ENCODE data around the gene KIRREL1.

KIRREL1 gene

DNA sequence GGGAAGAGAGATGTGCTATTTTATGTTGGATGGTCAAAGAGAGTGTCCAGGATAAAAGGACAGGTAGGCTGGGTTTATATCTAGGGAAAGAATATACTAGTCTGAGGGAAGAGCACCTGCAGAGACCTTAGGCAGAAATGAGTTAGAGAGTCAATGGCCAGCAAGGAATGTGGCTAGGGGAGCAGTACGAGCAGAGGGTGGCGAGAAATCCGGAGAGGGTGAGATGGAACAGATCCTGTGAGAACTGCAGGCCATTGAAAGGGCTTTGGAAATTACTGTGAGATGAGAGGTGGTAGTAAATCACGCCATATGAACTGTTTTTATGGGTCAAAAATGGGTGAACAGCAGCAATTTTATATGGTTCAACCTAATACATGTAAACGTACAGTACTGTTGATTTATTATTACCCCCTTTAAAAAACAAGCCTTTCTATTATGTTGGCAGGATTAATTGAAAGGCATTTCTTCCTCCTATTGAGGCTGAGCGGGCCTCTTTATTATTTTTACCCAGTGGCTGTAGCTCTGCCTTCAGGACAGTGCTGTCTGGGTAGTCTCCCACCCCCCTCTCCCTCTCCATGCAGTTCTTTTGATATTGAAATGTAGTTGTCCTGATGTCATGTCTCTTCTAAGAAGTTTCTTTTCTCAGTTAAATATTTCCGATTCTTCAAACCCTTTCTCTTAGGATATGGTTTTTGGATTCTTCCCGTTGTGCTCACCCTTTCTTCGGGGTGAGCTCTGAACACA lies 112.1 kb downstream of the KIRREL1 start:
- TF ChIP-seq, protein P1, sequence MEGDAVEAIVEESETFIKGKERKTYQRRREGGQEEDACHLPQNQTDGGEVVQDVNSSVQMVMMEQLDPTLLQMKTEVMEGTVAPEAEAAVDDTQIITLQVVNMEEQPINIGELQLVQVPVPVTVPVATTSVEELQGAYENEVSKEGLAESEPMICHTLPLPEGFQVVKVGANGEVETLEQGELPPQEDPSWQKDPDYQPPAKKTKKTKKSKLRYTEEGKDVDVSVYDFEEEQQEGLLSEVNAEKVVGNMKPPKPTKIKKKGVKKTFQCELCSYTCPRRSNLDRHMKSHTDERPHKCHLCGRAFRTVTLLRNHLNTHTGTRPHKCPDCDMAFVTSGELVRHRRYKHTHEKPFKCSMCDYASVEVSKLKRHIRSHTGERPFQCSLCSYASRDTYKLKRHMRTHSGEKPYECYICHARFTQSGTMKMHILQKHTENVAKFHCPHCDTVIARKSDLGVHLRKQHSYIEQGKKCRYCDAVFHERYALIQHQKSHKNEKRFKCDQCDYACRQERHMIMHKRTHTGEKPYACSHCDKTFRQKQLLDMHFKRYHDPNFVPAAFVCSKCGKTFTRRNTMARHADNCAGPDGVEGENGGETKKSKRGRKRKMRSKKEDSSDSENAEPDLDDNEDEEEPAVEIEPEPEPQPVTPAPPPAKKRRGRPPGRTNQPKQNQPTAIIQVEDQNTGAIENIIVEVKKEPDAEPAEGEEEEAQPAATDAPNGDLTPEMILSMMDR (IDR thresholded peaks at IDR 0.05; ENCODE audit: insufficient read depth, missing control alignments): no peak
- FAIRE-seq (no peak), DNase-seq (ENCODE audit: insufficient read length, low spot score) (no peak)

DNA sequence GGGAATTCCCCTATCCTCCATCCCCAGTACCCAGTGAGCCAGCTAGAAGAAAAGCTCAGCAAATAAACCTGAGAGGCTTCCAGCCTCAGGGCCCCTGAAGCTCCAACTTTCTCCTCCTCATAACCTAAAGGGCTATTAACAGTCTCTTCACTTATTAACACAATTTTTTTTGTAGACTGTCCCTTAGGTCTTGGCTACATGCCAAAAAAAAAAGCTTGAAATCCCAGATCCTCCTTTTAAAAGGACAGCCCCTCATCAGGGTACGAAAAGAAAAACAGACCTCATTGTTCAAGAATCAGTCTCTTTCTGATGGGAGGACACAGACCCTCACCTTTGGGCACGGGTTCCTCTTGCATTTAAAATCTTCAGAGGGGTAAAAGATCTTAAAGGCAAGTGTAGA lies 114.5 kb downstream of the KIRREL1 start:
- TF ChIP-seq, protein P1 (IDR thresholded peaks at IDR 0.05; ENCODE audit: insufficient read depth, missing control alignments): no peak
- no peak for FAIRE-seq
- no peak for DNase-seq (ENCODE audit: insufficient read length, low spot score)

DNA sequence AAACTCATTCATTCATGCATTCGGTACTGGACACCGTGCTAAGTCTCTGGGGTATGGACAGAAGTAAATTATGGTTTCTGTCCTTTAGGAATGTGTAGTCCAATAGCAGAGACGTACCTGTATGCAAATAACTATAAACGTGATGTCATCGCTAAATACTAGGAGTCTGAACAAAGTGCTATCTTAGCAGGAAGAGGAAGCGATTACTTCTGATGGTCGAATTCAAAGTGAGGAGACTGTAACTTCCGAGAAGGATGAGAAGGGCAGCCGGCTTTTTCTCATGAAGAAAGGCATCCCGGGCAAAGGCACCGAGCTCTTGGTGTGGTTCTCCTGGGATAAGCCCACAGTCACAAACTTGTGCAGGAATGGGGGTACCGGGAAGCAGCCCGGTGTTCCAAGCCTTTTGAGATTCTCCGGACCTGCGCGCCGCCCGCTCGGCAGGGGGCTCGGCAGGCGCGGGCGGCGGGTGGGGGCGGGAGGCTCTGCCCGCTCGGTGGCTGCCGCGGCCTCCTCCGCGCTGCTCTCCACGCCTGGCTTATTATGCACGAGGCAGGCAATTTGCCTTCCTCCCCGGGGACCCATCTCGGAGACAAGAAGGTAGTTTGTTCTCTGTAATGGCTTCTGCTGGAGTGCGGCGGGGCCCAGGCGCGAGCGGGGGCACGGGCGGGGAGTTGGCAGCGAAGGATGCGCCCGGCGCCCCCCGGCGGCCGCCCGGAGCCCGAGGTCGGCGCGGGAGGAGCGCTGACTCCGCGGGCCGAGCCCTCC lies 119.7 kb downstream of the KIRREL1 start:
- no peak for DNase-seq (ENCODE audit: insufficient read length, low spot score)
- TF ChIP-seq, protein P1 (IDR thresholded peaks at IDR 0.05; ENCODE audit: insufficient read depth, missing control alignments): peak; percentile 53
- FAIRE-seq: no peak

DNA sequence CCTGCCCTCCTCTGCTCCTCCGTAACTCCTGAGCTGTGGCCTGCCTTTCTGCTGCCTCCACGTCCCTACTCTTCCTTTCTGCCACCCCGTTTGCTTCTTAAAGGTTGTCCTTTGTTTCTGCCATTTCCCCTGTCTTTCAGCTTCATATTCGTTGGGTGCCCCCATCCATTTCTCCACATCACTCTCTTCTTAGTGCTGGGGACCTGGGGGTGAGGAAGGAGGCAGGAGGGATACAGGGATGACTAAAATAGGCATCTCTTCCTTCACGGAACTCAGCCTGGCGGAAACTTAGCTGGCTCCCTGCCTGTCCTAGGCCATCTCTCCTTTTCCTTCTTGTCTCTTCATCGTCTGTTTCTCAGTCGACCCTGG lies 120.3 kb downstream of the KIRREL1 start:
- DNase-seq (ENCODE audit: insufficient read length, low spot score): no peak
- TF ChIP-seq, protein P1 (IDR thresholded peaks at IDR 0.05; ENCODE audit: insufficient read depth, missing control alignments): no peak
- FAIRE-seq: no peak

DNA sequence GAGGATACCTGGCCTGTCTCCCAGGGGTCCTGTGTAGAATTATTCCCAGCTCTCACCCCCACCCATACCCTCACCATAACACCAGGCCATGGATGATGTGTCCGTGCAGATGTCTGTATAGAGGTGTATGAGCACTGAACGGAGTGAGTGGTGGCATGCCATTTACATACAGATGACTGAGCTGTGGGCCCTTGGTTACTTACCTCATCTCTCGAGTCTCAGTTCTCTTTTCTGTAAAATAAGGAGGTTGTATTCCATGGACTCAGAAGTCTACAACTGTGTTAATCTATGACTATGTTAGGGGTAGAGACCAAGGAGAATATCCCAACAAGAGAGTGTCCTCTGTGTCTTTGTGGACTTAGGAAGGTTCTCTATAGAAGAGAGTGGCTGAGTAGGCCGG lies 121.7 kb downstream of the KIRREL1 start:
- TF ChIP-seq, protein P1 (IDR thresholded peaks at IDR 0.05; ENCODE audit: insufficient read depth, missing control alignments): no peak
- DNase-seq (ENCODE audit: insufficient read length, low spot score) (no peak), FAIRE-seq (no peak)

DNA sequence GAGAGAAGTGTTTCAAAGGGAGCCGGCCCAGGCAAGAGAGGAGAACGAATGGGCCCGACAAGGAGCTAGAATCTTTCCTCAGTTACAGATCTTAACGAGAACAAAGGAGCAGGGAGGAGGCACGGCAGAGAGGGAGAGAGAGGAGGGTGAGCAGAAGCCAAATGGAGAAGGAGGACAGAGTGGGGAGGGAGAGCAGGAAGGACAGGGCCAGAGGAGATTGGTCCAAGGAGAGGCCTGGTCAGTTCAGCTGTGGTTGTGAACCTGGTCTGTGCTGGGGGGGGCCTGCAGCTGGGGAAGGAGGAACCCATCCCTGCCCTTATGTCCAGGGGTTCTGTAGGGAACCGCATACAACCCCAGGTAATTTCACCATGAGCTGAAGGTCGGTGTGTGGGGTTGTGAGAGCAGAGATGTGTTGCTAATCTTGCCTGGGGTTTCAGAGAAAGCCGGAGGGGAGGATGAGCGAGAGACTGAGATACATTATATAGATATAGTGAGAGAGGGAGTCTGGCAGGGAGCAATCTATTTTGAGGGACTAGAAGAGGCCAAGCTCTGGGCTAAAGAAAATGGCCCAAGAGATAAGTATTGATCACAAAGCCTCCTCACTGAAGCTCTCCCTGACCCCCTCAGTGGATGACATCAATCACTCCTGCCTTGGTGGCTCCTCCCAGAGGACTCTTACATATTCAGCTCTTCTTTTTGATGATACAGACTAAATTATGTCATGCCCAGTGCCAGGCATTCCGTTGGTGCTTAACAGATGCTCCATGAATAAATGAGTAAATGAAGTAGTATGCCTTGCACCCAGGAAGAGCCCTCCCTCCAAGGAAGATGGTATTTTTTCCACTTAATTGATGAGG lies 123.1 kb downstream of the KIRREL1 start:
- FAIRE-seq (no peak), DNase-seq (ENCODE audit: insufficient read length, low spot score) (no peak)
- TF ChIP-seq, protein P1 (IDR thresholded peaks at IDR 0.05; ENCODE audit: insufficient read depth, missing control alignments): no peak
